IPS-NIHi7 (cell line): ENCODE data around the gene FRMD4A.
A peak's percentile ranks its signal among the peaks of the same experiment; 100 is the strongest.

ENCODE experiments used
- DNase-seq: peaks from one replicate; pipeline ENCODE4 v3.0.0; 2012; ENCODE audit warnings: mixed read lengths; ENCODE audit errors: extremely low spot score

The FRMD4A gene

DNA sequence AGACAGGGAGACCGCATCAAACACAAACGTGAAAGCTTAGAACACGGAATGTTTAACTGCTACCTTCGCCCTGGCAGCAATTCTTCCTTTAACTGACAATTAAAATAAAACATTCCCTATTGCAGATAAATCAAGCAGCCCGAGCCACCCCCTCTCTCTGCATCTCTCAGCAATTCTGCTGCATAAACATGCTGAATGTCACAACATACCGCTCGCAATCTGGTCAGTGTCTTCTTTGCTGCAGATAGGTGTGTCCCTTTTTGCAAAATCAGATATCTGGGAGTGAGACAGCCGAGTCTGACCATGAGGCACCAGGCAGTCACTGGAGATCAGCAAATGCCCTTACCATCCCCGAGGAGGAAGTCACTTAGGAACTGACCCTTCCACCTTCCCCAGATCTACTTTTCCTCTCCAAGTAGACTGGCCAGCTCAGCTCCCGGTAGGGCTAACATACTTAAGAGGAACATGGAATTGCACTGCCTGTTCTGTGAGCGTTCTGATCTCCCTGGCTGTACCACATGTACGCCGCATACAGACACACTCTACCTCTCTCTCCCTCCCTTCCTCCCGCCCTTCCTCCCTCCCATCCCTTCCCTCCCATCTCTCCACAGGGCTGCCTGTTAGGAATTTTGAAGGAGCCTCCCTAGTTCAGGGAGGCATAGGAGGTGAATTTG, at the start of gene FRMD4A:
Gene FRMD4A, minus strand, starts transcription at position 537 of the 674 bp plus-strand sequence.
- DNase-seq, result no peak

DNA sequence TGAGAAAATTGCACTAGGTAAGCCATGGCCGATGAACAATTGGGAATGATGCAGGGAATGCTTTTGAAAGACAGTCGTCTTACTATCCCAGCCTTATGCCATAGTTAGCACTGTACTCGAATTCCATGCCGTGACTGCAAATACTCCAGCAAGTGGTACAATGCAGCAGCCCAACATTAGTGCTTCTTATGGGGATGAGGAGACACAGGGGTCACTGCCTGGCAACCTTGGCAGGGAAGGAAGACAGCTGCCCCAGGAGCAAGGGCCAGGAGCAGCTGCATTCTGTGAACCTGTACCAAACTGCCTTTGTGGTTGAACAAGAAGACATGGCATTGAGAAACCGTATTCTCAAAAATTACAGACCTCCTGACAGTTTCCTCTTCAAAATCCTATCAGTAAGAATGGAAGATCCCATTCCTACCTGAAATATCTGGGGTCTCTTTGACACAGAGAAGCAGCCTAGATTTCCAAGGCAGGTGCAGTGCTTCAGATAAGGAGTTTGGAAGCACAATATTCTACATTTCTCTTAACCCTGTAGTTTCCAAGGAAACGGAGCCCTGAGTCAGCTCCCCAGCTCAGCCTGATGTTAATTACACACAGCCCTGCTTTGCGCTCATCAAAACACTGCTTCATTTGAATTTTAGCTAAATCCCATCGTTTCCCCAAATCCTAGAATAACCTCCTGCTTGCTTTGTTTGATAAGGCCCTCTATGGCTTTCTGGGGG, 49.0 kb upstream of the FRMD4A start:
- DNase-seq, result no peak

DNA sequence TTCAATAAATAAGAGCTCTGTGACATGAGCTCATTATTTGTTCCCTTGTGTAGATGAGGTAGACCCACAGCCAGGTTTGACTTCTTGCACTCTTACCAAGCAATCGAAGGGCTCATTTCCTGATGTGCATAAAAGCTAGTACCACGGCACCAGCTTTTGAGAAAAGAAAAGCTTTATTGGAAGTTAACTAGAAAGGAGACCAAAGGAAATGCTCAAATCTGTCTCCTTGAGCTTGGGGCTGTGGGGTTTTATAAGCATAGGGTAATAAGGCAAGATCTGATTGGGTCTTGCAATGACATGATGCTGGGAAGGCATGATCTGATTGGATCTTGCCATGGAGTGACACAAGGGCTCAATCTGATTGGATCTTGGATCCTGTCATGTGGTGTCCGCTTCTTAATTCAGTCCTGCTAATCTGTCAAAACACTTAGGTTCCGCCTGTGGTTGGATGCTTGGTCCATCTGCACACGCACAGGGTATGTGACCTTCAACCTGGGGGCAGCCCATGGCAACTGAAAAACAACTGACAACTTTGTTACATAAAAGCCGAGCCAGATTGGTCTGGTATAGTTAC, 47.8 kb upstream of the FRMD4A start:
- DNase-seq, result no peak

DNA sequence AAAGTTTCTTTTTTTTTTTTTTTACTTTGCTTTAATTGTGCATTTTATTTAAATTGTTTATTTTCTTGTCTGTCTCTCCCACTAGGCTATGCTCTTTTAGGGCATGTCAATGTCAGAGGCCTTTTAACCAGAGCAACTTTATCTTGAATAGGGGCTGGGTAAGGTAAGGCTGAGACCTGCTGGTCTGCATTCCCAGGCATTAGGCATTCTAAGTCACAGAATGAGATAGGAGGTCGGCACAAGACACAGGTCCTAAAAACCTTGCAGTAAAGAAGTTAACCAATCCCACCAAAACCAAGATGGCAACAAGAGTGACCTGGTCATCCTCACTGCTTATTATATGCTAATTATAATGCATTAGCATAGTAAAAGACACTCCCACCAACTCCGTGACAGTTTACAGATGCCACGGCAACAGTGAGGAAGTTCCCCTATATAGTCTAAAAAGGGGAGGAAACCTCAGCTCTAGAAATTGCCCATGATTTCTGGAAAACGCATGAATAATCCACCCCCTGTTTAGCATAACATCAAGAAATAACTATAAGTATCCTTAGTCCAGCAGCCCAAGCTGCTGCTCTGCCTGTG, 47.0 kb upstream of the FRMD4A start:
- no peak for DNase-seq

DNA sequence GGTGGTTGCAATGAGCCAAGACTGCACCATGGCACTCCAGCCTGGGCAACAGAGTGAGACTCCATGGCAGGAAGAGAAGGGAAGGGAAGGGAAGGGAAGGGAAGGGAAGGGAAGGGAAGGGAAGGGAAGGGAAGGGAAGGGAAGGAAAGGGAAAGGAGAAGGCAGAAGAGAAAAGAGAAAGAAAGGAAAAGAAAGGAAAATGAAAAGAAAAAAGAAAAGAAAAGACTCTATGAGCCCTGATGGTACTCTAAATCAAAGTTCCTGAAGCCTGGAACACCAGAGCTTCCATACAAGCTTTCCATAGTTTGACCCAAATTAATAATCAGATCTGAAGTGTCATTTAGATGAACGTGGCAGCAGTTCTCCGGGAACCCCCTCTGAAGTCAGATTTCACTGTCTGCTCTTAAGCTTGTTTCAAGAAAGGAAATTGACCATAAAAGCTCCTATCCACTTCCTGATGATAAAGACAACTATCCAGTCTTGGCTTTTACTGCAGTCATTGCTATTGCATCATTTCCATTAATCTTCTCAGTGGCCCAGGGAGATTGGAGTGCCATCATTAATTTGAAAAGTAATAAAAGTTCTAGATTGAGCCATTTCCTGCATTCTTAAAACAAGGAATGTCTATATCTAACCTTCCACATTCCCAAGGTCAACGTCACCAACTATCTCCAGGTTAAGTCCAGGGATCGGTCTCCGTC, 44.2 kb upstream of the FRMD4A start:
- no peak for DNase-seq

DNA sequence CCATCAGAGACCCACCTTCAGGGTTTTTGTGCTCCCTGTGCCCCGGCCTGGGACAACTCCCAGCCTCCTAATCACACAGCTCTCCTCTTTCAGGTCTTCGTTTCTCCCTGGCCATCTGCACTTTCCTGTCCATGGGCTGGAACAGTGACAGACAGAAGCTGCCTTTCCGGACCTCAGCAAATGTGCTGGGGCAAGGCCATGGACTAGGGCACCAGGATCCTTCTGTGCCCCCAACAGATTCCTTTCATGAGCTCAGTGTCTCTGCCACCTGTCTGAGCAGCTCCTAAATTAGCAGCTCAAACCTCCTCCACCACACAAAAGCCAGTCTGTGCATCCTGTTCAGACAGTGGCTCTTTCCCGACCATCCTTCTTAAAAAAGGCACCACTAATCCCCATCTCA, 41.9 kb upstream of the FRMD4A start:
- DNase-seq, result no peak

DNA sequence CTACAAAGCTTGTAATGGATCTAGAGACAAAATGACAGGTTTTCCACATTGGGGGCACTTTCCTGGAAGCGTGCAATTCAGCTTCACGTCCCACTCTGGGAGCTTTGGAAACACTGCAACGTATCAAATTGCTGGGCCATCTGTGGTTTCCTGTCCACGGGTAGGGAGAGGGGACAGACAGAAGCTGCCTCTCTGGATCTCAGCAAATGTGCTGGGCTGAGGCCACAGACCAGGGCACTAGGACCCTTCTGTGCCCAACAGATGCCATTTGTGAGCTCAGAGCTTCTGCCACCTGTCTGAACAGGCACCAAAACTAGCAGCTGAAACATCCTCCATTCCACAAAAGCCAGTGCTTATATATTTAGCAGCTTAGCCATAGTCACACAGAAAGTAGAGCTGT, 40.9 kb upstream of the FRMD4A start:
- DNase-seq, result no peak

DNA sequence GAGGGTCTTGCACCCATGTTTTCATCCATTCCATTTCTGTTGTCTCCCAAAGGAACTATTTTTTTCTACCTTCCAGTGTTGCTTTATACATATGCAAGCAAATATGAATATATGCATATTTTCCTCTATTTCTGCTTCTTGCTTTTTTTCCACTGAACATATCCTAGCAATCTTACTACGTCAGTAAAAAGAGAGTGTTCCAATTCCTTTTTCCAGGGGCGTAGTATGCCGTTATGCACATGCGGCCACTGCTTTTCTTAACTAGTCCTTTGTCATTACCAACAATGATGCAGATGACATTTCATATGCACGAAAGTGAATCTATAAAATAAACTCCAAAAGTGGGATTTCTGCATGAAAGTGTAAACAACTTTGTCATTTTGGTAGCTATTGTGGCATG, 40.2 kb upstream of the FRMD4A start:
- no peak for DNase-seq

DNA sequence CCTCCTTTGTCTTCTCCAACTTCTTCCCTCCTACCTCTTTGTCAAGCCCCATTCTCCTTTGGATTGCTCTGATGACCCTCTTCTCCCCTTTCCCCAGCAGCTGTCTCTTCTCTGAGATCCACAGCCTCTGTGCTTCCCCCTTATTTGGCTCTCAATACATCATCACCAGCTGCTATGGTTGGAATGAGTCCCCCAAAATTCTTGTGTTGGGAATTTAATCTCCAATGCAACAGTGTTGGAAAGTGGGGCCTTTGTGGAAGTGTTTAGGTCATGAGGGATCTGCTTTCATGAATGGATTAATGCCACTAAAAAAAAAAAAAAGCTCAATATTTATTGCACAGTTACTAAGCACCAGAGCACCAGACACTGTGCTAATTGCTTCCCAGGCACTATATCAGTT, 39.2 kb upstream of the FRMD4A start:
- DNase-seq, result no peak

DNA sequence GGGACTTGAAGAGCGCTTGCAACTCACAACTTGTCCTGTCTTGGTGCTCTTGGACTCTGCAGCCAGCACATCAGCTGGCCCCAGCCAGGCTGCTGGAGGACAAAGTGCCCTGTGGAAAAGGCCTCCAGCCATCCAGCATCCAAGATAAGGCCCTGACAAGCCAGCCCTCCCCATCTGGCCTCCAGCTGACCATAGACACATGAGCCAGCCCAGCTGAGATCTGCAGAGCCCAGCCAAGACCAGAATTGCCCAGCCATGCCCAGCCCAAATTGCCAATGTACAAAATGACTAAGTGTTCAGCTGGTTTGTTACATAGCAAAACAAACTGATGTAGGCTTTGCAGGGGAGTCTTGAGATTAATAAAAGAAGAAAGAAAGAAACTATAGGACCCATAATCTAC, 36.0 kb upstream of the FRMD4A start:
- no peak for DNase-seq

DNA sequence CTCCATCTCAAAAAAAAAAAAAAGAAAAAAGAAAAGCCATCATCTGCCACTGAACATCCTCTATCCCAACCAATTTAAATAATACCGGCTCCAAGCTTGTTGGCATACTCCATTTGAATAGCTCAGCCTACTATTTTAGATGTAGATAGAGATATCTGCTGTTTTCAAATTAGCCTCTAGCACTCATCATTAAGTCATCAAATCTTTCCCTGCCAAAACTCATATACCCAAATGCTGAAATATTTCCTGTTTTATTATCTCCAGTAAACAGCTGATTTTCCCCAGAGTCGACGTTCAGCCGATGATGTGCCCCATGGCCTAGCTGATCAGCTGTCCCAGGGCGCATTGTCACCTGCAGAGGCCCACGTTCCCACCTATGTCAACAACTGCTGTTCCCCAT, 34.5 kb upstream of the FRMD4A start:
- no peak for DNase-seq

DNA sequence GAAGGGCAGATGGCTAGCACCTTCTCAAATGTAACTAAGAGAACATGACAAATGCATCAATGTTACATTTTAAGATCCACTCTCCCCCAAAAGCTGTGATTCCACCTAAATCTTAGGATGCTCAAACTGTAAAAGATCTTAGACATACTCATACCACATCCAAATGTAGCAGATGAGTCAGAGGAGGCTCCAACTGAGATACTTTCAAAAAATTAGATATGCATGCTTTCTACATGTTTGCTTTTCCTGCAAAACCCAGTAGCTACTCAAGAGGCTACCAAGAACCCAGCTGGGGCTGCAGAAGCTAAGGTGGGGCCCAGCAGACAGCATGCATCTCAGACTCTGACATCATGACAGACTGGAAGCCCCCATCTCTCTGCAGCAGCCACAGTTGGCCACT, 31.4 kb upstream of the FRMD4A start:
- no peak for DNase-seq

DNA sequence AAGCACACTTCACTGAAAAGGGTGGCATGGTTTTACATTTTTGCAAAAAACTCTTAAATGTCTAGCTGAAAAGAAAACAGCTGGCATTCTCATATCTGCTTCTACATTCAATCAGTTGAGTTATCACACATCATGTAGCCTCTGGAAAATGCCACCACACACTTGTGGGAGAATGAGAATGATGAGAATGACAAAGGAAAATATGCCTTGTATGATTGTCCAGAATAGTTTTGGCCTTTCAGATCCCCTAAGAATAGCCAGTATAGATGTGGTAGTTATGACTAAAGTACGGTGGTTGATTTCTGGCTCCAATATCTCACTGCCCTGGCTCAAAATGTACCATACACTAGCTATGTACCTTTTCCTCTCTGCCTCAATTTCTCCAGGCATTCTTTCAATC, 30.2 kb upstream of the FRMD4A start:
- no peak for DNase-seq

DNA sequence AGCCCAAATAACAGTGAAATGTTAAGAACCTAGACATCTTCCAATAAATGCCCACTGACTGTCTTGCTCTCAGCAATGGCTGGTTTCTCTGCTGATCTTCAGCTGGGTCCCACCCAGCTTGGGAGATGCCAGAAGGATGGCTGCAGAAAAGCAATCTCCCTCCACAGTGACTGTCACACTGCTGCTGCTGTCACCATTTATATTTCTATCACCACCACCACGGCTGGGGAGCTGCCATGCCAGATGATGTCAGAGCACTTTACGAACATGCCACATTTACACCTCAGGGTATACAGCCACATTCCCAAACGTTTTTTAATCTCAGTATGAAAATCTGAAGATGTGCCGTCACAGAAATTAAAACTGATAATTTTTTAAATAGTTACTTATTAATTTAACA, 29.8 kb upstream of the FRMD4A start:
- no peak for DNase-seq

DNA sequence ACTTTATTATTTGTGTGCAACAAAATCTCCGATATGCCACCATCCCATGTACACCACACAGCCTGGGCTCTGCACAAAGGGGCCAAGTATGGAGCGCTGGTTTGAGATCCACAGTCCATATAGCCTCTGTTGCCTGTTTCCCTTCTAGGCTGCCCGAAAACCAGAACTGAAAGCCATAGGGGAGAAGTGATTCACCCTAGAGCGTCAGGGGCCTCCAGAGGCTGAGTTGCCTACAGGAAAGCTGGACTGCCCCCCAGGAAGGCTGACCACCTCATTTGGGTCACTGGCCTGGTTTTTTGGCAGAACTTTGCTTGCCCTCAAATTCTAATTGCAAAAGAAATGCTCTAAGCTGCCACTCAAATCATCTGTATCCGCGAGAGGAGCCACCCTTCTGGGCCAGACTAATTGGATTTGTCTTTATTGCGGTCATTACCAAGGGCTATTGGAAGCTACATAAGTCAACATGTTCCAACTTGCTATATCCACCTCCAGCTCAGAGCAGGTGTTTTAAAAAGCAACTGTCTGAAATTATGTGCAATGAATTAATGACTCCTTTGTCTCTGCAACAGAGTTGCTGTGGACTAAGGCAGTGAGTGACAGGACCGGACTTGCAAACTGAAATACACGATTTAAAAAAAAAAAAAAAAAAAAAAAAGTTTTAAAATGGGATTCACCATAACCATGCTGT, 28.3 kb upstream of the FRMD4A start:
- no peak for DNase-seq

DNA sequence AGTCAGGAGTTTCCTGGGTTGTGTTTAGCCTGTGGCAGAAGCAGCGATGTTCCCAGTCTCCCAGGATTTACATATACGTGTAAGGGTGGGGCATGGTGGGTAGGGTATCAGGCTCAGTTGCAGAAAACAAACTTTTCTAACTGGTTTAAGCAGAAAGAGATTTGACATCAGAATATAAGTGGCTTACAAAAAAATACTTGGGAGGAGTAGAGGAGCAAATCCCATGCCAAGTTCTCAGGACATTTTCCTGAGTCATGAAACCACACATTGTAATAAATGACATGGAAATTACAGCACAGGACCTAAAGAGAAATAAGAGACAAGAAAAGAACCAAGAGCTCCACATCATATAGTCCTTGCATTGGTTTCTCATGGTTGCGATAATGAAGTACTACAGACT, 26.2 kb upstream of the FRMD4A start:
- no peak for DNase-seq

DNA sequence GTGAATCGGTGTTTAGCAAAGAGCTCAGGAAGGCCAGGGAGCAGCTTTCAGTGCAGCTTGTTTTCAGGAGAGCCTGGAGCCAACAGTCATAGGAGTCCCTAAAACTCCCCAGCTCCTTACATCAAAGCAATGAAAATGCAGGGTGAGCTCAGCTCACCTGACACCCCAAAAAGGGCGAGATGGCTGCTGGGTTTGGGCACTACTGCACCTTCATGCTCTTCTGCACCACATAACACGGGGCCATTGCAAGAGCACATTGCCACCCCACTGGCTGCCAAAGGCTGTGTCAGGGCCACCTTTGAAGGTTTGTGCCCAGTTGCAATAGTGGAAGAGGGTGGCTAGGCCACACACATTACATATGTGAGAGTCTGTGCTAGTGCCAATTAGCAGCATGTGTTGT, 25.0 kb upstream of the FRMD4A start:
- no peak for DNase-seq

DNA sequence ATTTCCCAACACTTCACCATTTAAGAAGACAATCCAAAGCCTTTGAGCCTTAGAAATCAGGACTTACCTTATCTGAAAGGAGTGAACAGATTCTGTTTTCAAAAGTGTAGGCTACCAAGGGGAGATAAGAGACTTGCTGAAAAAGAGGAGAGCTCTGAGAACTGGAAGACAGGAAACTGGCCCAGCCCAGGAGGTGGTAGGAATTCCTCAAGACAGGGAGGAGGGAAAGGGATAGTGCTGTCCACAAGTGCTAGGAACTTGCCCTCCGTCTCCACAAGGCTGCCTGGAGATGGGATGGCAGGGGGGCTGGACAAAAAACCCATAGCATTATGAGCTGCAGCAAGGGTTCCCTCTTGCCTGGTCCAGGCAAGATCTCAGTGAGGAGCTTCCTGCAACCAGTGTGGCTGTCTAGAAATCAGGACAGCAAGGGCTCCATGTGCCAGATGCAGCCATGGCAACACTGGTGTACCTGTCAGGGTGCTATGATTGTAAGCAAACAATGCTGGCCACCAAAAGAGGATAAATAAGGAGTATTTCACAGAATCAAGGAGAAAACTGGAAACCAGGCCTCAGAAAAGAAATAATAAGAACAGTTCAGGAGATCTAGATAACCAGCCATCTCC, 22.7 kb upstream of the FRMD4A start:
- peak; percentile 61 for DNase-seq

DNA sequence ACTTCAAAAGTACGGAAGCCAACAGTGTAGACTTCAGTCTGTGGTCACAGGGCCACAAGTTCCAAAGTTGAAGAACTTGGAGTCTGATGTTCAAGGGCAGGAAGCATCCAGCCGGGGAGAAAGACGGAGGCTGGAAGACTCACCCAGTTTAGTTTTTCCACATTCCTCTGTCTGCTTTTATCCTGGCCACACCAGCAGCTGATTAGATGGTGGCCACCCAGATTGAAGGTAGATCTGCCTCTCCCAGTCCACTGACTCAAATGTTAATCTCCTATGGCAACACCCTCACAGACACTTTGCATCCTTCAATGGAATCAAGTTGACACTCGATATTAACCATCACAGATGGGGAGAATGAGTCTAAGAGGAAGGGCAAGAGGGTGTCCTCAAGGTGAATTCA, 19.3 kb upstream of the FRMD4A start:
- DNase-seq, result no peak

DNA sequence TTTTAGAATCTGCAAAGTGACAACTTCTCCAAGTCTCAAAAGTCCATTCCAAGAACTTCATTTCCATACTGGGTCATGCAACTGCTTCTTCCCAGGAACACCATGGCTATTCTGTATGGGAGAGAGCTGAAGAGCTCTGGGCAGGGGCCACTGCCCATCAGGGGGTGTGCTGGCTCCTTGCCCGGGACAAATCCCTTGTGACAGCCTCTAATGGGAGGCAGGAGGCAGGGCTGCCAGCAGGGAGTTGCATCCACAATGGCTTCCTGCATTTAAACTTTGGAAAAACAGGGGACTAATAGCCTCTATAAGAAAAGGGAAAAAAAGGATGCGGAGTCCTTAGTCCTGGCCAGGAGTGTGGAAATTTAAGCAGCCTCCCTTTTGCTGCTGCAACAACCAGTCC, 18.4 kb upstream of the FRMD4A start:
- no peak for DNase-seq

DNA sequence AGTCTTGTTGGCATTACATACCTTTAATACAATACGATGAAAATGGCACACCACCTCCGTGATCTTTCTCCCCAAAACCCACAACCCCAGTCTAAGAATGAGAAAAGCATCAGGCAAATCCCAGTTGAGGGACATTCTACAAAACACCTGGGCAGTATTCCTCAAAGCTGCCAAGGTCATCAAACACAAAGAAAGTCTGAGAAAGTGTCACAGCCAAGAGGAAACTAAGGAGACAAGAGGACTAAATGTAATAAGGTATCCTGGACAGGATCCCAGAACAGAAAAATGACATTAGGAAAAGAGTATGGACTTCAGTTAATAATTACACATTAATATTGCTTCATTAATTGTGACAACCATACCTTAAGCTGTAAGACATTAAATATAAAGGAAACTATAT, 14.5 kb upstream of the FRMD4A start:
- DNase-seq, result no peak
